Epithelial cell of proximal tubule (primary cell): Measurements from ENCODE around the gene PIK3CD. TPM values are rescaled to one million over a fixed set of nuclear protein-coding genes. Genes with fewer than 3 reads are reported as not detected.

Experiments used
- DNase-seq: peaks from one replicate; pipeline ENCODE4 v3.0.0-alpha.2; 2011; ENCODE audit warnings: low read depth
- H3K4me3 ChIP-seq: 2 replicates; pipeline ENCODE4 v1.5.1; 2011; ENCODE audit warnings: low read depth, mild to moderate bottlenecking, low read length
- CTCF ChIP-seq: conservative IDR thresholded peaks from 2 replicates; pipeline ENCODE4 v1.5.1; 2012; ENCODE audit warnings: low read depth, mild to moderate bottlenecking, low read length
- total RNA-seq: library from RNA; depleted of rRNA; stranded (reverse); fragments of >200 nt; gene quantifications from 2 replicates; pipeline ENCODE4 v1.2.3, GENCODE V29; 2015

Gene PIK3CD
- total RNA-seq, 1 donor from 2014 or later, result 24.5 TPM

GRCh38 chr1:9689011-9689706 is 37.6 kb downstream of the PIK3CD start:
- DNase-seq, result no peak
- no peak for TF ChIP-seq CTCF

GRCh38 chr1:9689971-9690381 is 38.4 kb downstream of the PIK3CD start:
- no peak for DNase-seq
- TF ChIP-seq CTCF, result peak; percentile 30
- peak overlapping the region; percentile 65 for H3K4me3 ChIP-seq

More at GRCh38 chr1:9689011-9689706, 37.6 kb downstream of the PIK3CD start:
- H3K4me3 ChIP-seq, result peak overlapping the region; percentile 65

- DNase-seq, result no peak
- TF ChIP-seq CTCF, result no peak
- H3K4me3 ChIP-seq, result peak overlapping the region; percentile 65
Measured at GRCh38 chr1:9690440-9691107, 39.0 kb downstream of the PIK3CD start.

DNA sequence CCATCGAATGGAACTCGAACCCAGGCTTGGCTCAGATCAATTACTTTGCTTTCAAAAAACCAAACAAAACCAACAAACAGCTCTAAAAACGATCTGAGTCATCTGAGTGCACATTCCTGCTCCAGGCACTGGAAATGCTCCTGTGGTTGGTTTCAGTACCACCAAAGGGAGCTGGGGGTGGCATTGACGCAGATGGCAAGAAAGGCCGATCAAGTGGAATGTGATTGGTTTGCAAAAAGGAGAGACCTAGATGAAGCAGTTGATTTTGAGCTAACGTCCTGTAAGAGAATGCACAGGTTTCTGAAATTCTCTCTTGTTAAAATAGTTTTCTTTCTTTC is 39.5 kb downstream of the PIK3CD start:
- DNase-seq, result no peak
- no peak for TF ChIP-seq CTCF
- H3K4me3 ChIP-seq, result no peak overlapping the region

GRCh38 chr1:9691691-9692090 is 40.2 kb downstream of the PIK3CD start:
- peak; percentile 11 for TF ChIP-seq CTCF
- no peak overlapping the region for H3K4me3 ChIP-seq
- no peak for DNase-seq

- H3K4me3 ChIP-seq, result no peak overlapping the region
- DNase-seq, result no peak
- TF ChIP-seq CTCF, result no peak
Measured at GRCh38 chr1:9696793-9697192, 45.3 kb downstream of the PIK3CD start.

- DNase-seq, result no peak
- no peak for TF ChIP-seq CTCF
- H3K4me3 ChIP-seq, result no peak overlapping the region
Measured at GRCh38 chr1:9699361-9699760, 47.8 kb downstream of the PIK3CD start.
